Measurements from ENCODE around the gene CORO6.

GRCh38 chr17:29582254-29582765, 40.4 kb downstream of the CORO6 start:
- TF ChIP-seq CTCF (IDR thresholded peaks at IDR 0.05) (no peak), POLR2A (IDR thresholded peaks at IDR 0.05) (no peak), EP300 (IDR thresholded peaks at IDR 0.05) (no peak), POLR2AphosphoS5 (IDR thresholded peaks at IDR 0.05) (no peak)
